Tibial nerve (tissue), 4 donors: ENCODE data around the gene MTERF1. TPM values are rescaled to one million over a fixed set of nuclear protein-coding genes. Genes with fewer than 3 reads are reported as not detected.

Experiments used
- DNase-seq, 2 donors: peaks; one replicate each; pipeline ENCODE4 v3.0.0-alpha.2; 2019; ENCODE audit warnings: low spot score in 2 of 2
- H3K27ac ChIP-seq, 4 donors: fragments of 200-600 bp; sonication (generic) in 3 of 4; one replicate each; pipeline ENCODE4 v1.5.1; 2017 to 2019; ENCODE audit warnings: mild to moderate bottlenecking in 1 of 4
- H3K27me3 ChIP-seq, 2 donors: fragments of 200-600 bp; sonication (generic) in 1 of 2; one replicate each; pipeline versions ENCODE4 v1.5.1 to v1.6.0; 2017 to 2019
- H3K36me3 ChIP-seq, 3 donors: fragments of 200-600 bp; sonication (generic); one replicate each; pipeline ENCODE4 v1.5.1; 2018 to 2019
- H3K4me1 ChIP-seq, 4 donors: fragments of 200-600 bp; sonication (generic) in 3 of 4; one replicate each; pipeline ENCODE4 v1.5.1; 2017 to 2019
- H3K4me3 ChIP-seq, 4 donors: fragments of 200-600 bp; sonication (generic) in 3 of 4; one replicate each; pipeline ENCODE4 v1.5.1; 2017 to 2019; ENCODE audit warnings: mild to moderate bottlenecking in 1 of 4, moderate library complexity in 1 of 4
- H3K9me3 ChIP-seq, 4 donors: fragments of 200-600 bp; sonication (generic) in 3 of 4; one replicate each; pipeline ENCODE4 v1.5.1; 2017 to 2019
- EP300 ChIP-seq, 2 donors: sonication (generic); formaldehyde crosslinking; IDR thresholded peaks; one replicate each; pipeline ENCODE4 v1.6.1; 2017; ENCODE audit warnings: antibody characterized with exemption in 2 of 2, mild to moderate bottlenecking in 1 of 2
- POLR2A ChIP-seq, 2 donors: fragments of 450-650 bp; IDR thresholded peaks; one replicate each; pipeline ENCODE4 v1.6.1; 2017; ENCODE audit warnings: antibody characterized with exemption in 2 of 2, mild to moderate bottlenecking in 2 of 2, moderate library complexity in 2 of 2
- WGBS, 2 donors: methylation state at CpG; one replicate each; pipeline ENCODE4 v1.1.5; 2018; 5-methylcytosine and 5-hydroxymethylcytosine counted together
- total RNA-seq, 4 donors: library from RNA; depleted of rRNA; stranded (reverse); fragments of >200 nt; gene quantifications; one replicate each; pipeline ENCODE4 v1.1.0, GENCODE V29; 2016
- TF ChIP-seq, protein P1 (sequence below), 5 experiments: fragments of 200-600 bp in 3 of 5; fragments of 450-650 bp in 2 of 5; sonication (generic) in 3 of 5; IDR thresholded peaks; one replicate each; pipeline ENCODE4 v1.5.1; 2016 to 2019; ENCODE audit warnings: antibody characterized with exemption in 5 of 5, mild to moderate bottlenecking in 3 of 5, moderate library complexity in 2 of 5

MTERF1 gene
- total RNA-seq, 4 donors from 2014 or later, result 4.3 to 10.8 (median 9.3) TPM

DNA sequence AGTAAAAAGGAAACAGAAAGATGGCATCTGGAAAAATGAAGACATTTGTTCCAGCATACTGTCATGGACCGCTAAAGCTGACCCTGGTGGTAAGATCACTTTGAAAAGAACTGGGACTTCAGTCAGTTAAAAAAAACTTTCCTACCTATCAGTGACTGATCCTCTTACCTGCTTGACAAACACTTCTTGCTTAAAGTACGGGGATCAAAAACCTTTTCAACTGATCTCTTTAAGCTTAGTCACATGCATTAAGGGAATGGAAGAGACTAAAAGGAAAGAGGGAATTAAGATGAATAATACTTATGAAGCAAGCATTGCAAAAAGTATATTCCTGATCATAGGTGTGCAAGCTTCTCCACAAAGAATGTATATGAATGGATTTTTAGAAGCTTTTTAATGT, 42.1 kb downstream of the MTERF1 start:
- H3K4me1 ChIP-seq, result peaks cover 0 to 13% (median 0%) of the 10 kb centered on the region in 4 donors
- WGBS, 2 donors, result 88 to 91% methylated on average over 2 of the region's 2 CpGs

DNA sequence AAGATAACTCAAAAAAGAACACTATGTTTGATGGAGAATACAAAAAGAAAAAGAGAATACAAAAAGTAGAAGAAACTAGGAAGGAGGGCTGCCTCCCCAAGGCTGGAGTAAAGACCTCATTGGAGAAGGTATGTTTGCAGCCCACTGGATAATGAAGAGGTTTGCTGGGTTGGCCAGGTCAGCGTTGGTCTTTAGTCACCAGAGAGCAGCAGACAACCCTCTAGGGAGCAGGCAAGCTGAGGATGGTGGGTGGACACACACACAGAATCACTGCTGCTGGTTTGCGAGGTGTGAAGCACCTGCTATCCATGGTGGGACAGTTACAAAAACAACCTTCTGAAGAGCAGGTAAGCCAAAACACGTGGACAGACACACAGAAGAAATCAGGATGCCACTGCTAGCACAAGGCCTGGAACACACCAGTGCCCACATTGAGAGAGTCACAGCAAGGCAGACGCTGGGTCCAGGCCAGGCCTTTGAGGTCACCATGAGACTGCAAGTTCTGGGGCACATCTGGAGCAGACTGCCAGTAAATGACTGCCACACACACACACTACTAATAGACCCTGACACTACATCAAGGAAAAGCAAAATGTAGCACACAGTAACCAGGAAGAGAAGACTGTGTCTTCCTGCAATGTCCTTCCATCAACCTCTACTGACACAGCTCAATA, 43.0 kb downstream of the MTERF1 start:
- H3K9me3 ChIP-seq, result peaks cover 0 to 15% (median 2%) of the 10 kb centered on the region in 4 donors
- H3K4me3 ChIP-seq, result no peak overlapping the region
- H3K27ac ChIP-seq, result no peak overlapping the region
- no peak for TF ChIP-seq POLR2A (IDR thresholded peaks at IDR 0.05)
- TF ChIP-seq, protein P1, sequence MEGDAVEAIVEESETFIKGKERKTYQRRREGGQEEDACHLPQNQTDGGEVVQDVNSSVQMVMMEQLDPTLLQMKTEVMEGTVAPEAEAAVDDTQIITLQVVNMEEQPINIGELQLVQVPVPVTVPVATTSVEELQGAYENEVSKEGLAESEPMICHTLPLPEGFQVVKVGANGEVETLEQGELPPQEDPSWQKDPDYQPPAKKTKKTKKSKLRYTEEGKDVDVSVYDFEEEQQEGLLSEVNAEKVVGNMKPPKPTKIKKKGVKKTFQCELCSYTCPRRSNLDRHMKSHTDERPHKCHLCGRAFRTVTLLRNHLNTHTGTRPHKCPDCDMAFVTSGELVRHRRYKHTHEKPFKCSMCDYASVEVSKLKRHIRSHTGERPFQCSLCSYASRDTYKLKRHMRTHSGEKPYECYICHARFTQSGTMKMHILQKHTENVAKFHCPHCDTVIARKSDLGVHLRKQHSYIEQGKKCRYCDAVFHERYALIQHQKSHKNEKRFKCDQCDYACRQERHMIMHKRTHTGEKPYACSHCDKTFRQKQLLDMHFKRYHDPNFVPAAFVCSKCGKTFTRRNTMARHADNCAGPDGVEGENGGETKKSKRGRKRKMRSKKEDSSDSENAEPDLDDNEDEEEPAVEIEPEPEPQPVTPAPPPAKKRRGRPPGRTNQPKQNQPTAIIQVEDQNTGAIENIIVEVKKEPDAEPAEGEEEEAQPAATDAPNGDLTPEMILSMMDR (IDR thresholded peaks at IDR 0.05), result no peak
- TF ChIP-seq EP300 (IDR thresholded peaks at IDR 0.05), result no peak
- peaks cover 0 to 8% (median 0%) of the 10 kb centered on the region in 3 donors for H3K36me3 ChIP-seq
- 77 to 86% methylated on average over 4 of the region's 4 CpGs for WGBS, 2 donors
- DNase-seq, result no peak
- H3K4me1 ChIP-seq, result peaks cover 0 to 13% (median 0%) of the 10 kb centered on the region in 4 donors
- no peaks in the 10 kb centered on the region for H3K27me3 ChIP-seq

More for the DNA sequence above, 42.1 kb downstream of the MTERF1 start:
- TF ChIP-seq POLR2A (IDR thresholded peaks at IDR 0.05) (no peak), EP300 (IDR thresholded peaks at IDR 0.05) (no peak)
- TF ChIP-seq, protein P1 (IDR thresholded peaks at IDR 0.05), result no peak
- Histone ChIP-seq H3K27ac (no peak overlapping the region), H3K36me3 (peaks cover 0 to 11% (median 0%) of the 10 kb centered on the region in 3 donors), H3K27me3 (no peaks in the 10 kb centered on the region), H3K4me3 (no peak overlapping the region), H3K9me3 (peaks cover 0 to 20% (median 2%) of the 10 kb centered on the region in 4 donors)
- no peak for DNase-seq

DNA sequence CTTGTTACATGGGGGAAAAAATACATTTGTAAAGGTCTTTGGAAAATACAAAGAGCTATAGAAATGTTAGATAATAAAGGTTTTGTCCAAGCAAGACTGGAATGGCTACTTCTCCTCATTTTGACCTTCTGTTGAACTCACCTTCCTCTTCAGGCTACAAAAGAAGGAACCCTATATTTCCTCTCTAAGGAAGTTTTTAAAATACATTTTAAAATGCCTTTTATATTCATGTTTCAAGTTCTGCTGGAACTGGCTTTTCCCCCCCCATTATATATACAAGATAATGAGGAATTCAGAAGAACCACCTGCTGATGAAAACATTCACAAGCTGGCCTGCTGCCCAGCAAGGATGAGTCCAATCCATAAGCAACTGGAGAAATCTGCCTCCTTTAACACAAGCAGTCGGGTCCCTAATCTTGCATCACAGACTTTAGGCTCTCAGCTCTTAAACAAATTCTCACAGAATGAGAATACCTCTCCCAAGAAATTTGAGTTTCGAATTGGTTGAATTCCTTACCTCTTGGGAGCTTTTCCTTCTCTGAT, 44.6 kb downstream of the MTERF1 start:
- Histone ChIP-seq H3K27me3 (no peaks in the 10 kb centered on the region), H3K36me3 (no peaks in the 10 kb centered on the region), H3K4me1 (peaks cover 0 to 13% (median 0%) of the 10 kb centered on the region in 4 donors), H3K27ac (no peak overlapping the region), H3K9me3 (no peaks in the 10 kb centered on the region), H3K4me3 (no peak overlapping the region)
- DNase-seq, result no peak
- WGBS, 2 donors, result 49 to 52% methylated on average over 2 of the region's 2 CpGs
- TF ChIP-seq EP300 (IDR thresholded peaks at IDR 0.05), result no peak
- no peak for TF ChIP-seq POLR2A (IDR thresholded peaks at IDR 0.05)
- TF ChIP-seq, protein P1 (IDR thresholded peaks at IDR 0.05), result no peak

DNA sequence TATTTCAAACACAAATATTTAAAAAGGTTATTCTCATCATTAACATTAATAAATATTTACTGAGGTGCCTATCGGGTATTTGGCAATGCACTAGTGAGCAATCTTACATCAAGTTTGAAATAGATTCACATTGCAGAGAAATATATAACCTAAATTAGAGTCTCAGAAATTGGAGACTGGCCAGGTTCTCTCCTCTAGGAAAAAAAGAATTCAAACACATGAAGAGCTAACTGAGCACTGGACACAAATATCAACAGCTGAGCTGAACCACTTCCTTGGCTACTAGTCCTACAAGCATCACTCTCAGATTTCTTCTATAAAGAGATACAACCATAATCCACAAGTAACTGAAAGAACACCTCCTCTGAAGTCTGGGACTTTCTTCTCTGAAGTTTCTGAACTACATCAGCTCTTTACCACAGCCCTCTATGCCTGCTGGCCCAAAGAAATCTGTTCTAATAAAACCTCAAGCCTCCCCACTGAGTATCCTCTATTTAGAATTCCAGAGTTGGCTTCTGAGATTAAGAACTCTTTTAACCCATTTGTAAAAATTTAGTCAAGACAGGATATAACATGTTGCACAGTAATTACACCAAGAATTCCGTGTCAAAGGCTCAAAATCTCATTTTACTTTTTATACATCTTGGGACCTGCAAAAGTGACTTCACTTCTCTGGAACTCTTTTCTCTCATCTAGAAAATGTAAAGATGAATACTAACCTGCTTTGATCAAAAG, 45.2 kb downstream of the MTERF1 start:
- Histone ChIP-seq H3K36me3 (no peaks in the 10 kb centered on the region), H3K27ac (no peak overlapping the region), H3K4me1 (peaks cover 0 to 13% (median 0%) of the 10 kb centered on the region in 4 donors), H3K27me3 (no peaks in the 10 kb centered on the region), H3K9me3 (no peaks in the 10 kb centered on the region), H3K4me3 (no peak overlapping the region)
- DNase-seq, result no peak
- 48 to 55% methylated on average over 2 of the region's 2 CpGs for WGBS, 2 donors
- TF ChIP-seq, protein P1 (IDR thresholded peaks at IDR 0.05), result no peak
- TF ChIP-seq EP300 (IDR thresholded peaks at IDR 0.05) (no peak), POLR2A (IDR thresholded peaks at IDR 0.05) (no peak)
